NCI-H345 treated with DMSO at 0.1 percent for 48 hours (cell line): ENCODE results near the gene GLRA3.

Experiments
- DNase-seq: peaks from one replicate; lab custom pipeline; 2025; ENCODE audit not compliant: unreplicated experiment; lab: John Stamatoyannopoulos, UW

GLRA3 gene

DNA sequence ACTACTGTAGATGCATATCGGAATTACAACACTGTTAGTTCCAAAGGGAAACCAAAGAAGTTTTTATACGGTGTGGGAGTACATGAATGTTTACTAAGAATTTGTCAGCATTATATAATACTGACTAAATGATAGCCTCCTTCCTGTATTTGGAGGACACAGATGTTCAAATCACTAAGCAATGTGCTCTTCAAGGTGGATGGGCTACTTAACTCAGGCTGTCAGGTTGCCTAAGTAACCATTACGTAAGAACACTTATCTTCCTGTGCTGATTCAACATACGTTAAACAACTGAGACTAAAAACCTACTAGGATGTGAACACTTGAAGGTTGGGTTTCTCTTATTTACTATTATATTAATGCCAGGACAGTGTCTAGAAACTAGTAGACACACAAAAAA lies 224.8 kb downstream of the GLRA3 start:
- peak; percentile 37 for DNase-seq

DNA sequence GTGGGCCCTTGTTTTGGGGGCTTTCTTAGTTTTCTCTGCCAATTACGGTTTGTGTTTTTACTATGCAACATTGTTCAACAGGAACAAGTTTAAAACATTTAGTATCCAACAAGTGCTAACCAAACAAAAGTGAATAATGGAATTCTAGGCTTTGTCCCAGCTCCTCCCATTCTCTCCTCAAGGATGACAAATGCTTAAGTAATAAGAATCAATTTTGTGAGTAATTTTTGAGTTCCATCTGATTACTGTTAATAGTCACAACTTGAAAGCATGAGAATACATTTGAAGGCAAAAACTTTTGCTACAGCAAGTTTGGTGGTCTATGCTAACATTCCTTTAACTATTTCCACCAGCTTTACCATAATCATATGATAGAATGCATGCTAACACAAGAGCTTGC lies 228.7 kb downstream of the GLRA3 start:
- DNase-seq = no peak

- DNase-seq = no peak
Measured at GRCh38 chr4:174598800-174599199, 230.2 kb downstream of the GLRA3 start.

DNA sequence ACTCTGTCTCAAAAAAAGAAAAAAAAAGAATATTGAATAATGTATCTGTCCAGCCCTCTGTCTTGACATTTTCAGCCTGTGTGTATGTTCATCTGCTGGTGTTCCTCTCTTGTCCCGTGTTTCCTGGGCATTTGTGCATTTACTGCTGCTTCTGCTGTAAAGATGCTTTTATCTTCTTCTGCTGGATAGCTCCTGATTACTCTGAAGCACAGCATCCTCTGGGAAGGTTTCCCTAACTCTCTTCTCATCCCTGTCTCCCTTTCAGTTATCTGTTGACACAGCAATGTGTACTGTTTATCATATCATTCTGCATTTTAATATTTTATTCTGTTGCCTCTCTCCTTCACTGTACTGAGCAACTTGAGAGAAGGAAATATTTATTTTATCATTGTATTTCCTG lies 232.5 kb downstream of the GLRA3 start:
- no peak for DNase-seq

- DNase-seq = no peak
Measured at GRCh38 chr4:174595141-174595929, 233.7 kb downstream of the GLRA3 start.

DNA sequence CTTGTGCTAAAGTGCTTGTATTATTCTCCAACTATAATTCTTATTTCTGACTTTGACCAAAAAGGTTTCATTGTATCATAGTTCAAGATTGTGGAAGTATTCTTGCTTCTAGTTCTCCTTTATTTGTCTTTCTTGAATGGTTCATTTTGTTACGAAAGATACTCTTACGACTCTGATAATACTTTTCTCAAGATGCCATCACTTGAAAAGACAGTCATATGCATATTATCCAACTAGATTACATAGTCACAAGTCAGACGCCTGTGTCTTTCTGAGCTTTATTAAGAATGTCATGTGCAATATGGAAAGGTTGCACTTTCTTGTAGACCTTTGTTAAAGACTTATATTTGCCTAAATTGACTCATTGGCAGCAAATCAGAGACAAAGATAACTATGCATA lies 235.3 kb downstream of the GLRA3 start:
- DNase-seq = no peak

- DNase-seq = no peak
Measured at GRCh38 chr4:174592985-174593335, 236.1 kb downstream of the GLRA3 start.

DNA sequence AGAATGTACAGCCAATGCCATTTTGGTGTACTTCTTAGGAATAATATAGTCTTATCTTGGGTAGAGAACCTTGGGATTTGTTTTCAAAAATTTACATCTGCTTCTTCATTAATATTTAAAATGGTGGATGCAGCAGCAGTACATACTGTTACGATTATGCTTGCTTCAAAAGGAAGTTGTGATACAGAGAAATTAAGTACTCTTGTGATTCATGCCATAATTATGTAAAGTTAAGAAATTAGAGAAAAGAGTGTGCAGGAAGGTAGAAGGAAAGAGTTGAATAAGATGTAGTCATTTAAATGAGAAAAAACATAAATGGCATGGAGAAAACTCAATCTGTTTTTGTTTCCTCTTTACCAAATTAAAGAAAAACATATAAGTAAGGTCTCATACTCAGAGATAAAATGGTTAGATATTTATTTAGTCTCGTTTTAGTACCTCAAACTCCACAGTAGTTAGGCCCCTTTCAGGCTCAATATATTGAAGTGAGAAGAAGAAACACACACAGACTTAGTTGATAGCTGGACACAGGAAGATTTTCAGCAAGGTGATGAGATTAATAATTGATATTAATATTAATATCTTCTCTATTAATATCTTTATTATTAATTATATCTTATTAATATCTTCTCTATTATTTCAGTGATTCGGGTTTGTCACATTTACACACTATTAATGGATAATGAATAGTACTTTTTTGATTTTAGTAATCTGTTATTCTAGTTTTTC lies 236.6 kb downstream of the GLRA3 start:
- DNase-seq = no peak

GRCh38 chr4:174591243-174592021 lies 237.6 kb downstream of the GLRA3 start:
- DNase-seq = no peak

DNA sequence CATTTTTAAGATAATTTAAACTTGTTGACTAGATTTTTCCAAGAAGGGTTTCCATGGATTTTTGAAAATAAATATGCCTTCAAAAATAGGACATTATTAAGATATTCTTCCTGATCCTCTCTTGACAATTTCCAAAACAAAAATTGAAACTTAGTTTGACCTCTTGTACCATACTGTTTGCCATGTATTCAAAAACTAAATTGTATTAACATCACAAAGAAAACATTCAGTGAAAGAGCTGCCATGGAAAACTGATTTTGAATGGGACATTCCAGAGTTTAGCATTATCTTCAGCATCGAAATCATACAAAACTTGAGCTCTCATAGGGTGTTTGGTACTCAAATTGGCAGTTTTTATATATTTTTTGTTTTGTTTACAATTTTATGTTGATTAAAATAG lies 238.7 kb downstream of the GLRA3 start:
- DNase-seq = no peak
